ENCODE data around the gene AKAP6.
"Not testable (repeated sequence)": the region's sequence is repeated elsewhere in the genome, so short reads cannot be mapped to it uniquely, and the experiment has no call there.

Gene AKAP6

DNA sequence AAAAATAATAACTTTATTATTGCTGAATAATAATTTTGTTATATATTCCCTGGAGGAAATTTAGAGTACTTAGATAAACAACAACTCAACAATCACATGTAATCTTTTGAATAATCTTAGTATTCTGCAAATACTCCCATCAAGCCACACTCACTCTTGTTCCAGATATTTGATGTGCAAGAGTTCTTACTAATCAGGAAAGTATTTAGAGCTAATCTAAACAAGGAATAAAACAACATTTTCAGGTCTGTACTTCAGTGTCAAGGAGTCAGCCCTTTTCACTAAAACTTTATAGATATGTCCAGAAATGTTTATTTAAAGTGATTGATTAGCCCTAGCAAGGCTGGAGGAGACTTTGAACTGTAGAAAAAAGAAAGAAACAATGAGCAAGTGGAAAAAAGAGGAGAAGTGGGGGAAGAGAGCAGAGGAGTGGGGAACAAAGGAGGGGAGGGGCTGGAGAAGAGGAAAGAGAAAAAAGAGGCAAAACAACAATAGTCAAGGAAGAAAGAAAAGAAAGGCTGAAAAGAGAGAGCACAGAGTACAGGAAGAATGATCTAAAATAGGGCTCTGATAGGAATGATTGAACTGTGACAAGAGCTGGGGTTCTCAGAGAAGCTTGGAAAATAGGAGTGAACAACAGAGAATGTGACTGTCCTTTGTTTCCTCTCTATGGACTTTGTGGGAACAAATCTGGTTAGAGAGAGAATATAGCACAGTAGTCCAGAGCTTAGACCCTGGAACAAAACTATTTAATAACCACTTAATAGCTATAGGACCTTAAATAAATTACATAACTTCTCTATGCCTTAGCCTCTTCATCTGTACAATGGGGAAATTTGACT lies 238.7 kb downstream of the AKAP6 start:
- no peaks in the 10 kb centered on the region for H3K9me3 ChIP-seq (ENCODE audit: control insufficient read depth, insufficient read depth, low read length)
- H3K4me1 ChIP-seq (ENCODE audit: control insufficient read depth, insufficient read depth, low read length): no peaks in the 10 kb centered on the region
- no peaks in the 10 kb centered on the region for H3K36me3 ChIP-seq (ENCODE audit: control insufficient read depth, insufficient read depth, low read length)
- no peak overlapping the region for H3K9ac ChIP-seq (ENCODE audit: low read depth, low read length)
- H3K27me3 ChIP-seq (ENCODE audit: control insufficient read depth, insufficient read depth, low read length): no peaks in the 10 kb centered on the region
- H3K4me3 ChIP-seq (ENCODE audit: low read depth, low read length): no peak overlapping the region

DNA sequence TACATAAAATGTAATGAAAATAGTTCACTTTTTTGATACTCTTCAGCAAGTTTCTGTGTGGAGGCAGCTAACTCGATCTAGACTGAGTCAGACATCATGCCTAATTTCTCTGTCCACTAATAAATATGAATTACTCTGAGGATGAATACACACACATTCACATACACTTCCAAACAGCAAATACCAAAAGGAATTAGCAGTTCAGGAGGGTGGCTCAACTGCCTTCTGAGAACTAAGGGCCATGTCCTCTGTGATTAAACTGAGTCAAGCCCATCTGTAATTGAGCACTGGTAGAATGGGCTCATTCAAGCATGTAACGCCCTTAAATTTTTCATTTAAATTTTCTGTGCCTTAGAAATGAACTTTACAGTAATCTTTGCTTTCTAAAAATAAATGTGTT lies 242.5 kb downstream of the AKAP6 start:
- Histone ChIP-seq H3K4me3 (ENCODE audit: low read depth, low read length) (no peak overlapping the region), H3K27me3 (ENCODE audit: control insufficient read depth, insufficient read depth, low read length) (no peaks in the 10 kb centered on the region), H3K4me1 (ENCODE audit: control insufficient read depth, insufficient read depth, low read length) (no peaks in the 10 kb centered on the region), H3K36me3 (ENCODE audit: control insufficient read depth, insufficient read depth, low read length) (no peaks in the 10 kb centered on the region), H3K9me3 (ENCODE audit: control insufficient read depth, insufficient read depth, low read length) (no peaks in the 10 kb centered on the region), H3K9ac (ENCODE audit: low read depth, low read length) (no peak overlapping the region)

DNA sequence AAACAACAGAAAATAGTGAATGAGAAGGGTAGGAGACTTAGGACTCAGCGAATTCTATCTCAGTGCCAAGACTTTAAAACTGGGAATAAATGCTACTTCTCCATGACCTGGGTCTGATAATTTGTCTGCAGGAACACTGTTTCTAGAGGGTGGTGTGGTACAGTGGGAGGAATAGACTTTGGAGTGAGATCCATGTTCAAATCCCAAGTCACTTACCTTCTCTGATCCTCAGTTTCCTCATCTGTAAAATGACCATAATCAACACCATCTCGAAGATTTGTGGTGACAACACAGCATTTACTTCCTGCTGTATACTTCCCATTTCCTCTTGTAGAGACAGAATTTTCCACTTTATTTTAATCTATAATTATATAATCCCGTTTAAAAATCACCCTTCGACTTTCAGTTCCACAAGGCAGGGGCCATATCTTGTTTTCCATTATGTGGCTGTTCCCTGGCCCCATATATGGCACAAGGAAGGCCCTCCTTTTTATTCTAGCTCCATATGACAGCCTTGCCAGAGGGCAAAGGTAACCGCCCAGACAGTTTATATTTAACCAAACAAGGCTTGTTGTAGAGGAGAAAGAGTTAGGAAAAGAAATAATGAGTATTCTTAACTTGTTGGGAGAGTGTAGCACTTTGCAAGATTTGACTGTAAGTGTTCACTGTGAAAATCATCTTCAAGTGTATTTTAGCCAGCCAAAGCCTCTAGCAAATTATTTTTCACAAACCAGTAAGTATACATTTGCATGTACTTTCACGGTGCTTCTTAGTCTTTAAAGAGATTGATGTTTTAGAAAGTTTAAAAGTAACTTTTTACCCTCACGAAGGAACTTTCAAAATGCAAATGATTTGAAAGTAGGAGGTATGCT lies 243.1 kb downstream of the AKAP6 start:
- Histone ChIP-seq H3K36me3 (ENCODE audit: control insufficient read depth, insufficient read depth, low read length) (no peaks in the 10 kb centered on the region), H3K9ac (ENCODE audit: low read depth, low read length) (no peak overlapping the region), H3K4me3 (ENCODE audit: low read depth, low read length) (no peak overlapping the region), H3K27me3 (ENCODE audit: control insufficient read depth, insufficient read depth, low read length) (no peaks in the 10 kb centered on the region), H3K4me1 (ENCODE audit: control insufficient read depth, insufficient read depth, low read length) (no peaks in the 10 kb centered on the region), H3K9me3 (ENCODE audit: control insufficient read depth, insufficient read depth, low read length) (no peaks in the 10 kb centered on the region)

- Histone ChIP-seq H3K9ac (ENCODE audit: low read depth, low read length) (no peak overlapping the region), H3K27me3 (ENCODE audit: control insufficient read depth, insufficient read depth, low read length) (no peaks in the 10 kb centered on the region), H3K9me3 (ENCODE audit: control insufficient read depth, insufficient read depth, low read length) (no peaks in the 10 kb centered on the region), H3K36me3 (ENCODE audit: control insufficient read depth, insufficient read depth, low read length) (no peaks in the 10 kb centered on the region), H3K4me1 (ENCODE audit: control insufficient read depth, insufficient read depth, low read length) (no peaks in the 10 kb centered on the region), H3K4me3 (ENCODE audit: low read depth, low read length) (no peak overlapping the region)
Measured at GRCh38 chr14:32572867-32573150, 243.7 kb downstream of the AKAP6 start.

- Histone ChIP-seq H3K9ac (ENCODE audit: low read depth, low read length) (no peak overlapping the region), H3K27me3 (ENCODE audit: control insufficient read depth, insufficient read depth, low read length) (no peaks in the 10 kb centered on the region), H3K4me3 (ENCODE audit: low read depth, low read length) (no peak overlapping the region), H3K4me1 (ENCODE audit: control insufficient read depth, insufficient read depth, low read length) (no peaks in the 10 kb centered on the region), H3K36me3 (ENCODE audit: control insufficient read depth, insufficient read depth, low read length) (no peaks in the 10 kb centered on the region), H3K9me3 (ENCODE audit: control insufficient read depth, insufficient read depth, low read length) (no peaks in the 10 kb centered on the region)
Measured at GRCh38 chr14:32574269-32574668, 245.2 kb downstream of the AKAP6 start.

DNA sequence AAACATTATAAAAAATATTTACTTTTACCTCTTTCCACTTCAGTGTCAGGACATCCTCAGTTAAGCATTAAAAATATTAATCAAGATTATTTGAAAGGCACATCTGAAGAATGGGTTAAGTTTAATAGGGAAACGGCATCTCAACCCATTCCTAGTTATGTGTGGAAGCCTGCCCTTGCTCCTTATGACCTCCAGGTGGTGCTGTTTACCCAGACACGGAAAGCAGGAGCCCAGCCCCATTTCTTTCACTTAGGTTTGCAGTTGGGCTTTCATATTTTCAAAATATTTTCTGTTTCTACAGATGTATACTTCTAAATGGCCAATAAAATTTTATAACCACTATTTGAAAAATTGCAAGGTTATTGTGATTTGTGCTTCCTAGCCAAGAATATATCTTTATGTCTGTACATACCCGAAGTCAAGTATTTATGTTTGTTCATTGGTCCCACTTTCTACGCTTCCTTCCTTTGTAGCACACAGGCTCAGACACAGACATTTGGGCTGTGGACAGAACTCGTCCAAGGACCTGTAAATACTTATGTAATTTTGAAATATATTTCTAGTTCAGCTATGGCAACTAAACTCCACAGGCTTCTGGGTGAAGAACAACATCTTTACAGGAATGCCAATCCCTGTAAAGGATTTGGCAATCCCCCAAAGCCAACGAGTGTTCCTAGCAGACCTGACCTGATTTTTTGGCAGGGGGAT lies 247.1 kb downstream of the AKAP6 start:
- H3K4me3 ChIP-seq (ENCODE audit: low read depth, low read length): no peak overlapping the region
- H3K9me3 ChIP-seq (ENCODE audit: control insufficient read depth, insufficient read depth, low read length): no peaks in the 10 kb centered on the region
- no peak overlapping the region for H3K9ac ChIP-seq (ENCODE audit: low read depth, low read length)
- H3K36me3 ChIP-seq (ENCODE audit: control insufficient read depth, insufficient read depth, low read length): no peaks in the 10 kb centered on the region
- no peaks in the 10 kb centered on the region for H3K27me3 ChIP-seq (ENCODE audit: control insufficient read depth, insufficient read depth, low read length)
- no peaks in the 10 kb centered on the region for H3K4me1 ChIP-seq (ENCODE audit: control insufficient read depth, insufficient read depth, low read length)

- H3K4me1 ChIP-seq (ENCODE audit: control insufficient read depth, insufficient read depth, low read length): no peaks in the 10 kb centered on the region
- H3K4me3 ChIP-seq (ENCODE audit: low read depth, low read length): no peak overlapping the region
- H3K9me3 ChIP-seq (ENCODE audit: control insufficient read depth, insufficient read depth, low read length): no peaks in the 10 kb centered on the region
- H3K36me3 ChIP-seq (ENCODE audit: control insufficient read depth, insufficient read depth, low read length): no peaks in the 10 kb centered on the region
- H3K27me3 ChIP-seq (ENCODE audit: control insufficient read depth, insufficient read depth, low read length): no peaks in the 10 kb centered on the region
- H3K9ac ChIP-seq (ENCODE audit: low read depth, low read length): no peak overlapping the region
Measured at GRCh38 chr14:32576977-32577376, 247.9 kb downstream of the AKAP6 start.

- Histone ChIP-seq H3K9ac (ENCODE audit: low read depth, low read length) (no peak overlapping the region), H3K9me3 (ENCODE audit: control insufficient read depth, insufficient read depth, low read length) (no peaks in the 10 kb centered on the region), H3K27me3 (ENCODE audit: control insufficient read depth, insufficient read depth, low read length) (no peaks in the 10 kb centered on the region), H3K4me3 (ENCODE audit: low read depth, low read length) (no peak overlapping the region), H3K36me3 (ENCODE audit: control insufficient read depth, insufficient read depth, low read length) (no peaks in the 10 kb centered on the region), H3K4me1 (ENCODE audit: control insufficient read depth, insufficient read depth, low read length) (no peaks in the 10 kb centered on the region)
Measured at GRCh38 chr14:32578181-32578580, 249.1 kb downstream of the AKAP6 start.

GRCh38 chr14:32583427-32583826 lies 254.3 kb downstream of the AKAP6 start:
- H3K9ac ChIP-seq (ENCODE audit: low read depth, low read length); H3K4me3 ChIP-seq (ENCODE audit: low read depth, low read length); H3K9me3 ChIP-seq (ENCODE audit: control insufficient read depth, insufficient read depth, low read length); H3K27me3 ChIP-seq (ENCODE audit: control insufficient read depth, insufficient read depth, low read length); H3K4me1 ChIP-seq (ENCODE audit: control insufficient read depth, insufficient read depth, low read length); H3K36me3 ChIP-seq (ENCODE audit: control insufficient read depth, insufficient read depth, low read length): not testable (repeated sequence)

DNA sequence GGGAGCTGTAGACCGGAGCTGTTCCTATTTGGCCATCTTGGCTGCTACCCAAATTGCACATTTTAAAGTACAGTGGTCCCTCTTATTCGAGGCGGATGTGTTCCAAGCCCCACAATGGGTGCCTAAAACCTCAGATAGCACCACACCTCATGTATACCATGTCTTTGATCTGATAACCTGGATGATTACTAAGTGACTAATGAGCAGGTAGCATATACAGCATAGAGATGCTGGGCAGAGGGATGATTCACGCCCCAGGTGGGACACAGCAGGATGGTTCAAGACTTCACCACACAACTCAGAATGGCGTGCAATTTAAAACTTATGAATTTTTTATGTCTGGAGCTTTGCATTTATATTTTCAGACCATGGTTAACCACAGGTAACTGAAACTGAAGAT lies 255.0 kb downstream of the AKAP6 start:
- Histone ChIP-seq H3K4me1 (ENCODE audit: control insufficient read depth, insufficient read depth, low read length) (no peaks in the 10 kb centered on the region), H3K36me3 (ENCODE audit: control insufficient read depth, insufficient read depth, low read length) (no peaks in the 10 kb centered on the region), H3K9me3 (ENCODE audit: control insufficient read depth, insufficient read depth, low read length) (peaks cover 7% of the 10 kb centered on the region), H3K27me3 (ENCODE audit: control insufficient read depth, insufficient read depth, low read length) (no peaks in the 10 kb centered on the region), H3K9ac (ENCODE audit: low read depth, low read length) (no peak overlapping the region), H3K4me3 (ENCODE audit: low read depth, low read length) (no peak overlapping the region)

- H3K27me3 ChIP-seq (ENCODE audit: control insufficient read depth, insufficient read depth, low read length): no peaks in the 10 kb centered on the region
- H3K36me3 ChIP-seq (ENCODE audit: control insufficient read depth, insufficient read depth, low read length): no peaks in the 10 kb centered on the region
- no peak overlapping the region for H3K4me3 ChIP-seq (ENCODE audit: low read depth, low read length)
- peaks cover 7% of the 10 kb centered on the region for H3K9me3 ChIP-seq (ENCODE audit: control insufficient read depth, insufficient read depth, low read length)
- no peaks in the 10 kb centered on the region for H3K4me1 ChIP-seq (ENCODE audit: control insufficient read depth, insufficient read depth, low read length)
- no peak overlapping the region for H3K9ac ChIP-seq (ENCODE audit: low read depth, low read length)
Measured at GRCh38 chr14:32587461-32587860, 258.4 kb downstream of the AKAP6 start.

Measured in iPS-15b (cell line).